HL-60 (cell line): ENCODE measurements around the gene USP47.

ENCODE experiments used
- DNase-seq, 2 experiments: peaks; one replicate each; pipeline ENCODE4 v3.0.0-alpha.2; 2010 to 2020; ENCODE audit warnings: low read depth in 1 of 2, low spot score in 1 of 2
- H3K27ac ChIP-seq: fragments of 250-450 bp; sonication (Bioruptor Pico); replicated peaks from 2 replicates; pipeline ENCODE4 v1.5.1; 2020; ENCODE audit warnings: mild to moderate bottlenecking, moderate library complexity
- H3K27me3 ChIP-seq: fragments of 250-450 bp; sonication (Bioruptor Pico); 2 replicates; pipeline ENCODE4 v1.5.1; 2021; ENCODE audit warnings: mild to moderate bottlenecking, moderate library complexity; ENCODE audit not compliant: insufficient read depth, poor library complexity, severe bottlenecking
- H3K4me3 ChIP-seq: replicated peaks from 2 replicates; pipeline ENCODE4 v1.5.1; 2011; ENCODE audit warnings: mild to moderate bottlenecking, control low read depth, low read length; ENCODE audit not compliant: insufficient read depth
- CTCF ChIP-seq: IDR thresholded peaks from one replicate; pipeline ENCODE4 v1.5.1; 2011; ENCODE audit warnings: low read length, control low read depth, inconsistent platforms; ENCODE audit not compliant: insufficient read depth
- GABPA ChIP-seq: IDR thresholded peaks from 2 replicates; pipeline ENCODE4 v1.6.1; 2012; ENCODE audit warnings: low read depth
- POLR2AphosphoS5 ChIP-seq: IDR thresholded peaks from 2 replicates; pipeline ENCODE4 v1.6.1; 2012; ENCODE audit warnings: low read depth
- REST ChIP-seq: IDR thresholded peaks from 2 replicates; pipeline ENCODE4 v1.6.1; 2012; ENCODE audit warnings: low read depth; ENCODE audit not compliant: insufficient replicate concordance
- SPI1 ChIP-seq: IDR thresholded peaks from 2 replicates; pipeline ENCODE4 v1.6.1; 2012; ENCODE audit warnings: low read depth, mild to moderate bottlenecking, borderline replicate concordance

USP47 gene

GRCh38 chr11:12007230-12007593, 165.4 kb downstream of the USP47 start:
- Histone ChIP-seq H3K4me3 (no peak overlapping the region), H3K27ac (no peak overlapping the region), H3K27me3 (peaks cover 53% of the 10 kb centered on the region)
- no peak for TF ChIP-seq SPI1
- TF ChIP-seq GABPA = no peak
- peak; percentile 79 for TF ChIP-seq REST
- no peak for TF ChIP-seq POLR2AphosphoS5
- TF ChIP-seq CTCF = no peak
- DNase-seq = no peak

GRCh38 chr11:12007769-12008737, 166.3 kb downstream of the USP47 start, which contains the start of gene DKK3:
Gene DKK3 (minus strand): TSS chr11:12008626. CDS start chr11:12008582, 44 bp downstream.
- Histone ChIP-seq H3K4me3 (no peak within 1 kb of the TSS), H3K27ac (no peak within 1 kb of the TSS), H3K27me3 (peaks cover 53% of the 10 kb centered on the region)
- TF ChIP-seq CTCF (no peak), GABPA (no peak), SPI1 (no peak), POLR2AphosphoS5 (no peak), REST (no peak)
- no peak for DNase-seq
